NCI-H2029 treated with DMSO at 0.1 percent for 48 hours (cell line): ENCODE results near the gene MYH6.
A peak's percentile ranks its signal among the peaks of the same experiment; 100 is the strongest.

ENCODE experiments used
- DNase-seq: peaks from one replicate; lab custom pipeline; 2025; lab: John Stamatoyannopoulos, UW

The MYH6 gene

GRCh38 chr14:23355871-23356435 lies 52.1 kb downstream of the MYH6 start:
- DNase-seq = no peak

- DNase-seq = no peak
Observed at GRCh38 chr14:23354990-23355389, 53.1 kb downstream of the MYH6 start.

GRCh38 chr14:23353433-23353780 lies 54.7 kb downstream of the MYH6 start:
- no peak for DNase-seq

- DNase-seq = peak; percentile 95
Observed at GRCh38 chr14:23352506-23353432, 55.3 kb downstream of the MYH6 start, which contains the start of gene SLC22A17. Gene SLC22A17 (minus strand): TSS chr14:23352887.

GRCh38 chr14:23351681-23352505 lies 56.2 kb downstream of the MYH6 start:
- no peak for DNase-seq

GRCh38 chr14:23349156-23349845 lies 58.8 kb downstream of the MYH6 start:
- no peak for DNase-seq

GRCh38 chr14:23348297-23348655 lies 59.8 kb downstream of the MYH6 start:
- no peak for DNase-seq

GRCh38 chr14:23347406-23348296 lies 60.4 kb downstream of the MYH6 start:
- DNase-seq = no peak

GRCh38 chr14:23346693-23347405 lies 61.2 kb downstream of the MYH6 start:
- no peak for DNase-seq

- no peak for DNase-seq
Observed at GRCh38 chr14:23345987-23346692, 61.9 kb downstream of the MYH6 start.

GRCh38 chr14:23344481-23344880 lies 63.6 kb downstream of the MYH6 start:
- DNase-seq = no peak

GRCh38 chr14:23339506-23340268 lies 68.4 kb downstream of the MYH6 start:
- no peak for DNase-seq

GRCh38 chr14:23335623-23336022 lies 72.5 kb downstream of the MYH6 start:
- no peak for DNase-seq
